Brain microvascular endothelial cell (primary cell): ENCODE measurements around the gene AMZ1.

Source experiments
- DNase-seq: peaks from one replicate; pipeline ENCODE4 v3.0.0-alpha.2; 2020
- H3K27ac ChIP-seq: fragments of 250-450 bp; sonication (Bioruptor Pico); 2 replicates; pipeline ENCODE4 v1.5.1; 2020; ENCODE audit warnings: mild to moderate bottlenecking, moderate library complexity
- H3K27me3 ChIP-seq: fragments of 250-450 bp; sonication (Bioruptor Pico); replicated peaks from 2 replicates; pipeline ENCODE4 v1.5.1; 2020; ENCODE audit warnings: mild to moderate bottlenecking
- H3K36me3 ChIP-seq: fragments of 250-450 bp; sonication (Bioruptor Pico); replicated peaks from 2 replicates; pipeline ENCODE4 v1.5.1; 2020; ENCODE audit warnings: mild to moderate bottlenecking
- H3K4me3 ChIP-seq: 2 replicates; pipeline ENCODE4 v1.5.1; 2011; ENCODE audit warnings: low read depth, mild to moderate bottlenecking, control low read depth, low read length, moderate library complexity
- CTCF ChIP-seq: IDR thresholded peaks from 2 replicates; pipeline ENCODE4 v1.5.1; 2011; ENCODE audit warnings: low read depth, mild to moderate bottlenecking, moderate library complexity, low read length, control low read depth, inconsistent platforms; ENCODE audit errors: missing control alignments
- in situ Hi-C: cut with HindIII; loops from 2 replicates; pipeline ENCODE4 v1.10.0; 2017; ENCODE audit warnings: low sequenced_read_pairs, low pct_ligation_motif_present

AMZ1 gene

GRCh38 chr7:2754086-2754485 is 66.1 kb downstream of the AMZ1 start:
- Histone ChIP-seq H3K27ac (no peak overlapping the region), H3K4me3 (no peak overlapping the region), H3K36me3 (no peaks in the 10 kb centered on the region), H3K27me3 (no peaks in the 10 kb centered on the region)
- in situ Hi-C loops: no loop called here
- TF ChIP-seq CTCF: no peak
- peak; percentile 30 for DNase-seq

- in situ Hi-C loops: no loop called here
Measured at GRCh38 chr7:2754912-2755311, 66.9 kb downstream of the AMZ1 start.

GRCh38 chr7:2755531-2755930 is 67.5 kb downstream of the AMZ1 start:
- Histone ChIP-seq H3K27me3 (no peaks in the 10 kb centered on the region), H3K4me3 (no peak overlapping the region), H3K27ac (no peak overlapping the region), H3K36me3 (no peaks in the 10 kb centered on the region)
- no peak for DNase-seq
- in situ Hi-C loops: no loop called here
- TF ChIP-seq CTCF: no peak

More at GRCh38 chr7:2754912-2755311, 66.9 kb downstream of the AMZ1 start:
- no peak for TF ChIP-seq CTCF
- Histone ChIP-seq H3K27ac (no peak overlapping the region), H3K4me3 (no peak overlapping the region), H3K36me3 (no peaks in the 10 kb centered on the region), H3K27me3 (no peaks in the 10 kb centered on the region)
- DNase-seq: no peak

- peak overlapping the region; percentile 97 for H3K27ac ChIP-seq
- peak overlapping the region; percentile 12 for H3K4me3 ChIP-seq
- no peaks in the 10 kb centered on the region for H3K36me3 ChIP-seq
- no peak for DNase-seq
- TF ChIP-seq CTCF: no peak
- in situ Hi-C loops: no loop called here
- no peaks in the 10 kb centered on the region for H3K27me3 ChIP-seq
Measured at GRCh38 chr7:2757361-2757903, 69.4 kb downstream of the AMZ1 start.

- Histone ChIP-seq H3K4me3 (peak overlapping the region; percentile 12), H3K36me3 (no peaks in the 10 kb centered on the region), H3K27ac (peak overlapping the region; percentile 97), H3K27me3 (no peaks in the 10 kb centered on the region)
- no peak for TF ChIP-seq CTCF
- peak; percentile 98 for DNase-seq
- in situ Hi-C loops: no loop called here
Measured at GRCh38 chr7:2757904-2758672, 70.1 kb downstream of the AMZ1 start.
